Measurements from ENCODE around the gene GPR157.
A peak's percentile ranks its signal among the peaks of the same experiment; 100 is the strongest.

GPR157 gene

DNA sequence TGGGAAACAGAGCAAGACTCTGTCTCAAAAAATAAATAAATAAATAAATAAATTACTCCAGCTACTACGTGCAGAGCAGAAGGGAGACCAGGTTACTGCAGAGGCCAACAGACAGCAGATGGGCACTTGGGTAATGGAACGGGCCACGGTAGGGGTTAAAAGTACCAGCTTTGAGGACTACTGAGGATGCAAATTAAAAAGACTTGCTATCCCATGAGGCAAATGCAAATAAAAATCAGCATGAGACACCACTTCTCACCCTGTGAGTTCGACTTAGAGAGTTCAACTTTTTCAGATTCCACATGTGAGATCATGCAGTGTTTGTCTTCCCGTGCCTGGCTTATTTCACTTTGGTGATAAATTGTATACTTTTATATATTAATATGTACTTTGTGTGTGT is 66.1 kb downstream of the GPR157 start:
- no peak for DNase-seq (ENCODE audit: low read depth, low spot score)

DNA sequence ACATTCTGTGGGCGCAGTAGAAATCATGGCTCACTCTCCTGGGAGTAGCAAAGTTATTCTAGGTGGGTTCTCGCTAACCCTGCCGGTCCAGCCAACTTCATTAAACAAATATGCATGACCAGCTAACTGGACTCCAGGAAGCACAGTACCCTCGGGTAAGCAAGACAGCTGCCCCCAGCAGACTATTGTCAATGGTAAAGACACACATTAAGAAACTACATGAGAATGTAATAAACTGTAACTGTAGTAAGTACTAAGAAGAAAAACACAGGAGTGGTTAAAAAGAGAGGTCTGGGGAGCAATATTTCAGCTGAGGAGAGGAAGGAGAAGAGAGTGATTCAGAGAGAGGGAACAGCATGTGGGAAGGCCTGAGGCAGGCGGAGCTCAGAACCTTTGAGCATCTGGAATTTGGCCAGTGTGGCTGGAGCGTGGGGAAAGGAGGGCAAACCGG is 66.9 kb downstream of the GPR157 start:
- DNase-seq (ENCODE audit: low read depth, low spot score), result peak; percentile 44

DNA sequence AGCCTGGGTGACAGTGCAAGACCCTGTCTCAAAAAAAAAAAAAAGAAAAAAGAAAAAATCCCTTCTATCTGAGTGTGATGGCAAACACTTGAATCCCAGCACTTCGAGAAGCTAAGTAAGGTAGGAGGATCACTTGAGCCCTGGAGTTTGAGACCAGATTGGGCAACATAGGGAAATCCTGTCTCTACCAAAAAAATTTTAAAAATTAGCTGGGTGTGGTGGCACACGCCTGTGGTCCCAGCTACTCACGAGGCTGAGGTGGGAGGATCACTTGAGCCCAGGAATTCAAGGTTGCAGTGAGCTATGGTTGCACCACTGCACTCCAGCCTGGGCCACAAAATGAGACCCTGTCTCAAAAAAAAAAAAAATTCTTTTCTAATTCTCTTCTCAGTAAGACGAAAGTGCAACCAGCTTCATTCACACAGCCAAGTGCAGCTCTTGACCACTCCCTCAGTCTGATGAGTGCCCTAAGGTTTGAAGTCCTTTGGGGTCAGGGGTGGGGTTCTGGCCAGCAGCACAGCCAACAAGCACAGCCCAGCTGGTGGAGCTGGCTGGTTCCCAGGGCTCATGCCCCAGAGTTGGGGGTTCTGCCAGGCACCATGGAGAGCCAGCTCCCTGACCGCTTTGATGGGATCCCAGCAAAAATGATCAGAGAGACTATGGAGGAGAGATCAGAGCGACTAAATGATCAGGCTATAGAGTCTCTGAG is 67.5 kb downstream of the GPR157 start:
- no peak for DNase-seq (ENCODE audit: low read depth, low spot score)

DNA sequence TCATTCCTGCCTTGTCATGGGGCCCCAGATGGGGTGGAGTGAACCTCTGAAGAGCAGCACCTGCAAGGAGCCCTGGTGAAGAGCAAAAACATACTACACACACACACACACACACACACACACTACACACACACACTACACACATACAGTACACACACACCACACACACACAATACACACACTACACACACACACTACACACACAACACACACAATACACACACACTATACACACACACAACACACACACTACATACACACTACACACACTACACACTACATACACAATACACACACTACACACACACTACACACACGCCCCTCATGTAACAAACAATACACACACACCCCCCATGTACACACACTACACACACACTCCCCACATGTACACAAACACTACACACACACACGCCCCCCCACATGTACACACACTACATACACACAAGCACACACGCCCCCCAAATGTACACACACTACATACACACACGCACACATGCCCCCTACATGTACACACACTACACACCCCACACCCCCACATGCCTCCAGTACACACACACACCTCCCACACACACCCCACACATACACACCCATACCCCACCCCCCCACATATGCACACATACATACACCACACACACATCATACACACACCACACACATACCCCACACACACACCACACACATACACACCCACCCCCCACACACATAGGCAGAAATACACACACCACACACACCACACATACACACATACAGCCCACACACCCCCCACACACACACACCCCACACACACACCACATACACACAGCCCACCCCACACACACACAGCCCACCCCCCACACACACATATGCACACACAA is 68.8 kb downstream of the GPR157 start:
- DNase-seq (ENCODE audit: low read depth, low spot score), result no peak

DNA sequence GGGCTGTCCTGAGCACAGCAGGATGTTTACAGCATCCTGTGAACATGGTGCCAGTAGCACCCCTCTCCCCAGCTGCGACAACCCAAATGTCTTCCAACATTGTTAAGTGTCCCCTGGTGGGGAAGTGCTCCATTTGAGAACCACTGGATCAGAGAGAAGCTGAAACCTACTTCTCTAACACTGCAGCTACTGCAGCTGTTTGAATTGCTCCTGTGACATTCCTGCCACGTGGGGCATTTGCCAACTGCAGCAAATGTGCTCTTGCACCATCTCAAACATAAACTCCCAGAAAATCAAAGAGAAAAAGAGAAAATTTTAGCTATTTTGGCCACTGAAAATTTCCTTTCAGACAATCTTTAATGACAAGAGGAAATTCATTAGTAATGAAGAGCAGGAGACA is 70.4 kb downstream of the GPR157 start:
- no peak for DNase-seq (ENCODE audit: low read depth, low spot score)

GRCh38 chr1:9057851-9058250 is 71.1 kb downstream of the GPR157 start:
- no peak for DNase-seq (ENCODE audit: low read depth, low spot score)

GRCh38 chr1:9052272-9053049 is 76.4 kb downstream of the GPR157 start:
- no peak for DNase-seq (ENCODE audit: low read depth, low spot score)

DNA sequence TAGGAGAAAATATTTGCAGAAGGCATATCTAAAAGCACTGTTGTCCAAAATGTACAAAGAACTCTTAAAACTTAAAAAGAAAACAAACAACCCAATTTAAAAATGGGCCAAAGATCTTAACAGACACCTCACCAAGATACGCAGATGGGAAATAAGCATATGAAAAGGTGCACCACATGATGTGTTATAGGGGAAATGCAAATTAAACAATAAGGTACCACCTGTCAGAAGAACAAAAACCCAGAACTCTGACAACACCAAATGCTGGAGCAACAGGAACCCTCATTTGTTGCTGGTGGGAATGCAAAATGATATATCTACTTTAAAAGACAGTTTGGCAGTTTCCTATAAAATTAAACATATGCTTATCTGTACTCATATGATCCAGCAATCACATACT is 77.5 kb downstream of the GPR157 start:
- DNase-seq (ENCODE audit: low read depth, low spot score), result no peak

DNA sequence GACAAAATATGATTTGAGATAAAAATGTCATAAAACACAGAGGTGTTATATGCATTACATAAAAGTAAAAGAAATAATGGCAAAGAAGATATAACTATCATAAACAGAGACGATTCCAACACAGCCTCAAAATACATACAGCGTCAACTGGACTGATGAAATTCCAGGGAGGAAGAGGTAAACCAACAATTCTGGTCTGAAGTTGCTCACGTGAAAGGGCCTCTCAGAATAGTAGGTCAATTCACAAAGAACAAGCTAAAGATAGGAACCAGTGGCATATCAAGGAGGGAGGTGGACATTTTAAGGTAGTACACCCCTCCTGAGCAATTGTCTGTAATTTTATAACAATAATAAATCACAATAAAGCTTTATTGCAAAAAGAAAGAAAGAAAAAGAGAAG is 78.1 kb downstream of the GPR157 start:
- no peak for DNase-seq (ENCODE audit: low read depth, low spot score)

Measured in astrocyte of the hippocampus (primary cell).